HG03571 (cell line): ENCODE results near the gene LGI1.

ENCODE experiments used
- ATAC-seq: cut with Tn5 transposase; IDR thresholded peaks from one replicate; pipeline ENCODE4 v1.9.1; 2021; ENCODE audit not compliant: unreplicated experiment

The LGI1 gene

DNA sequence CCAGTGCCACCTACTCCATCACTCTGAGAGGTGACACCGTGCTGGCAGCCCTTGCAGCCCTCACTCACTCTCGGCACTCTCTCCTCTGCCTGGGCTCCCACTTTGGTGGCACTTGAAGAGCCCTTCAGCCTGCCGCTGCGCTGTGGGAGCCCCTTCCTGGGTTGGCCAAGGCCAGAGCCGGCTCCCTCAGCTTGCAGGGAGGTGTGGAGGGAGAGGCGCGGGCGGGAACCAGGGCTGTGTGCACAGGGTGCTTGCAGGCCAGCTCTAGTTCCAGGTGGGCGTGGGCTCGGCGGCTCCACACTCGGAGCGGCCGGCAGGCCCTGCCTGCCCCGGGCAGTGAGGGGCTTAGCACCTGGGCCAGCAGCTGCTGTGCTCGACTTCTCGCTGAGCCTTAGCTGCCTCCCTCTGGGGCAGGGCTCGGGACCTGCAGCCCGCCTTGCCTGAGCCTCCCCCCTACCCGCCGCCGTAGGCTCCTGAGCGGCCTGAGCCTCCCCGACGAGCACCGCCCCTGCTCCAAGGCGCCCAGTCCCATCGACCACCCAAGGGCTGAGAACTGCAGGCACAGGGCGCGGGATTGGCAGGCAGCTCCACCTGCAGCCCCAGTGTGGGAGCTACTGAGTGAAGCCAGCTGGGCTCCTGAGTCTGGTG is 87.4 kb downstream of the LGI1 start:
- no peak for ATAC-seq
